ENCODE measurements around the gene SMAD4. TPM values are rescaled to one million over a fixed set of nuclear protein-coding genes. Genes with fewer than 3 reads are reported as not detected.

SMAD4 gene
- total RNA-seq, 1 experiment from 2014 or later = 96.3 TPM

- Histone ChIP-seq H3K4me3 (replicated peaks in 1 of 2; ENCODE audit: low read depth in 1 of 2, low read length in 2 of 2) (no peak overlapping the region), H3K4me2 (ENCODE audit: low read length) (peak overlapping the region; percentile 34; the same call in 1 of the 2 replicates), H3K27me3 (ENCODE audit: insufficient read depth, low read length) (no peaks in the 10 kb centered on the region), H3K27ac (ENCODE audit: low read depth, low read length) (no peak overlapping the region), H3K9me2 (ENCODE audit: insufficient read depth) (no peaks in the 10 kb centered on the region), H4K20me1 (ENCODE audit: insufficient read depth) (no peaks in the 10 kb centered on the region), H2AFZ (ENCODE audit: low read depth, low read length, poor library complexity, severe bottlenecking) (no peak overlapping the region), H3K9me3 (ENCODE audit: control insufficient read depth in 1 of 2, insufficient read depth in 1 of 2, low read depth in 1 of 2, low read length in 2 of 2) (no peaks in the 10 kb centered on the region), H3K36me3 (ENCODE audit: control insufficient read depth in 1 of 2, insufficient read depth in 2 of 2, low read length in 2 of 2) (no peaks in the 10 kb centered on the region), H3K9ac (ENCODE audit: low read length) (no peak overlapping the region), H3K4me1 (ENCODE audit: control insufficient read depth in 1 of 2, insufficient read depth in 2 of 2, low read length in 2 of 2) (peaks cover 0 to 12% of the 10 kb centered on the region in 2 experiments; a peak in 2 of 4 replicates), H3K79me2 (ENCODE audit: insufficient read depth, low read length) (no peaks in the 10 kb centered on the region)
- TF ChIP-seq CBX3 (IDR thresholded peaks at IDR 0.05; ENCODE audit: low read depth) = no peak
- no peak for TF ChIP-seq ZBTB33 (IDR thresholded peaks at IDR 0.05; ENCODE audit: extremely low read depth, insufficient replicate concordance, low read length)
- TF ChIP-seq FOSL1 (IDR thresholded peaks at IDR 0.05; ENCODE audit: low read depth) = 0 out of 2 replicates have a peak, but pooled peaks have one; percentile 12
- peak; percentile 26; the same call in 1 of the 2 replicates for TF ChIP-seq MAX (IDR thresholded peaks at IDR 0.05)
- ChIA-PET CTCF (no interaction called here), RAD21 (ENCODE audit: low non-redundant PET in 1 of 2, low total read pairs in 2 of 2, uncharacterized antibody in 2 of 2, unreplicated experiment in 2 of 2) (no interaction called here), POLR2A (no interaction called here)
- BruUV-seq (replicated peaks) = no TSS peak
- DNase-seq (ENCODE audit: low read depth, low spot score) (no peak), ATAC-seq (no peak)
- intact Hi-C loops (cut with micrococcal nuclease) = no loop called here
These were observed 77.7 kb downstream of the SMAD4 start for GRCh38 chr18:51107598-51108305.

- TF ChIP-seq CBX3 (IDR thresholded peaks at IDR 0.05; ENCODE audit: low read depth) (no peak), EGR1 (IDR thresholded peaks at IDR 0.05; ENCODE audit: low read depth) (no peak), MAX (IDR thresholded peaks at IDR 0.05) (no peak), EZH2 (IDR thresholded peaks at IDR 0.05) (no peak), ELF1 (IDR thresholded peaks at IDR 0.05; ENCODE audit: borderline replicate concordance, low read depth) (no peak), RAD21 (IDR thresholded peaks at IDR 0.05; ENCODE audit: low read depth) (no peak)
- TF ChIP-seq, protein P1, sequence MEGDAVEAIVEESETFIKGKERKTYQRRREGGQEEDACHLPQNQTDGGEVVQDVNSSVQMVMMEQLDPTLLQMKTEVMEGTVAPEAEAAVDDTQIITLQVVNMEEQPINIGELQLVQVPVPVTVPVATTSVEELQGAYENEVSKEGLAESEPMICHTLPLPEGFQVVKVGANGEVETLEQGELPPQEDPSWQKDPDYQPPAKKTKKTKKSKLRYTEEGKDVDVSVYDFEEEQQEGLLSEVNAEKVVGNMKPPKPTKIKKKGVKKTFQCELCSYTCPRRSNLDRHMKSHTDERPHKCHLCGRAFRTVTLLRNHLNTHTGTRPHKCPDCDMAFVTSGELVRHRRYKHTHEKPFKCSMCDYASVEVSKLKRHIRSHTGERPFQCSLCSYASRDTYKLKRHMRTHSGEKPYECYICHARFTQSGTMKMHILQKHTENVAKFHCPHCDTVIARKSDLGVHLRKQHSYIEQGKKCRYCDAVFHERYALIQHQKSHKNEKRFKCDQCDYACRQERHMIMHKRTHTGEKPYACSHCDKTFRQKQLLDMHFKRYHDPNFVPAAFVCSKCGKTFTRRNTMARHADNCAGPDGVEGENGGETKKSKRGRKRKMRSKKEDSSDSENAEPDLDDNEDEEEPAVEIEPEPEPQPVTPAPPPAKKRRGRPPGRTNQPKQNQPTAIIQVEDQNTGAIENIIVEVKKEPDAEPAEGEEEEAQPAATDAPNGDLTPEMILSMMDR (IDR thresholded peaks at IDR 0.05 in 2 of 3, conservative IDR thresholded peaks at IDR 0.05 in 1 of 3; ENCODE audit: borderline replicate concordance in 1 of 3, insufficient read depth in 1 of 3, low read depth in 2 of 3, low read length in 2 of 3) = no peak
- H2AFZ ChIP-seq (ENCODE audit: low read depth, low read length, poor library complexity, severe bottlenecking) = no peak overlapping the region
- H3K4me3 ChIP-seq (replicated peaks in 1 of 2; ENCODE audit: low read depth in 1 of 2, low read length in 2 of 2) = no peak overlapping the region
- POLR2A ChIA-PET = no interaction called here
- H3K36me3 ChIP-seq (ENCODE audit: control insufficient read depth in 1 of 2, insufficient read depth in 2 of 2, low read length in 2 of 2) = no peaks in the 10 kb centered on the region
- H3K27me3 ChIP-seq (ENCODE audit: insufficient read depth, low read length) = no peaks in the 10 kb centered on the region
- DNase-seq (ENCODE audit: low read depth, low spot score) (no peak), ATAC-seq (no peak)
- H3K27ac ChIP-seq (ENCODE audit: low read depth, low read length) = no peak overlapping the region
- no peak overlapping the region for H3K4me2 ChIP-seq (ENCODE audit: low read length)
- intact Hi-C loops (cut with micrococcal nuclease) = no loop called here
- peaks cover 0 to 12% of the 10 kb centered on the region in 2 experiments; a peak in 2 of 4 replicates for H3K4me1 ChIP-seq (ENCODE audit: control insufficient read depth in 1 of 2, insufficient read depth in 2 of 2, low read length in 2 of 2)
- RAD21 ChIA-PET (ENCODE audit: low non-redundant PET in 1 of 2, low total read pairs in 2 of 2, uncharacterized antibody in 2 of 2, unreplicated experiment in 2 of 2) = no interaction called here
- BruUV-seq (replicated peaks) = no TSS peak
- H3K9me3 ChIP-seq (ENCODE audit: control insufficient read depth in 1 of 2, insufficient read depth in 1 of 2, low read depth in 1 of 2, low read length in 2 of 2) = no peaks in the 10 kb centered on the region
- CTCF ChIA-PET = no interaction called here
- H4K20me1 ChIP-seq (ENCODE audit: insufficient read depth) = no peaks in the 10 kb centered on the region
- no peaks in the 10 kb centered on the region for H3K79me2 ChIP-seq (ENCODE audit: insufficient read depth, low read length)
- no peaks in the 10 kb centered on the region for H3K9me2 ChIP-seq (ENCODE audit: insufficient read depth)
- no peak overlapping the region for H3K9ac ChIP-seq (ENCODE audit: low read length)
These were observed 78.3 kb downstream of the SMAD4 start for GRCh38 chr18:51108330-51108729.

Measured in HCT116 (cell line).